Small intestine (tissue), 7 donors: Measurements from ENCODE around the gene GLRA2. TPM values are rescaled to one million over a fixed set of nuclear protein-coding genes. Genes with fewer than 3 reads are reported as not detected.

Source experiments
- DNase-seq, 2 donors: peaks; one replicate each; pipeline versions ENCODE4 v3.0.0 to v3.0.0-alpha.2; 2013
- FAIRE-seq: peaks from 2 replicates; lab custom pipeline; 2012; peaks lifted over from hg19 to GRCh38; lab: Jason Lieb, UNC
- H3K27ac ChIP-seq, 3 donors: one replicate each; pipeline ENCODE4 v1.5.1; 2013; ENCODE audit warnings: low read length in 2 of 3, mild to moderate bottlenecking in 2 of 3, control low read depth in 1 of 3, inconsistent platforms in 1 of 3, low read depth in 1 of 3, moderate library complexity in 1 of 3
- H3K27me3 ChIP-seq, 3 donors: one replicate each; pipeline ENCODE4 v1.6.1; 2013; ENCODE audit warnings: low read length in 3 of 3, inconsistent platforms in 1 of 3; ENCODE audit not compliant: control insufficient read depth in 3 of 3, insufficient read depth in 3 of 3
- H3K36me3 ChIP-seq, 3 donors: one replicate each; pipeline ENCODE4 v1.6.1; 2013; ENCODE audit warnings: low read length in 3 of 3, inconsistent platforms in 1 of 3, low read depth in 1 of 3, mild to moderate bottlenecking in 1 of 3, moderate library complexity in 1 of 3; ENCODE audit not compliant: control insufficient read depth in 3 of 3, insufficient read depth in 2 of 3
- H3K4me1 ChIP-seq, 3 donors: one replicate each; pipeline ENCODE4 v1.6.1; 2013; ENCODE audit warnings: low read length in 2 of 3, inconsistent platforms in 1 of 3, low read depth in 1 of 3, mild to moderate bottlenecking in 1 of 3, moderate library complexity in 1 of 3; ENCODE audit not compliant: control insufficient read depth in 3 of 3, insufficient read depth in 2 of 3
- H3K4me3 ChIP-seq, 3 donors: one replicate each; pipeline ENCODE4 v1.5.1; 2013; ENCODE audit warnings: low read length in 3 of 3, control low read depth in 1 of 3, inconsistent platforms in 1 of 3, low read depth in 1 of 3, mild to moderate bottlenecking in 1 of 3, moderate library complexity in 1 of 3
- H3K9me3 ChIP-seq, 2 donors: one replicate each; pipeline ENCODE4 v1.6.1; 2013; ENCODE audit warnings: low read depth in 1 of 2, low read length in 1 of 2; ENCODE audit not compliant: control insufficient read depth in 2 of 2, insufficient read depth in 1 of 2
- WGBS, 3 donors: extraction: QIAGEN DNeasy Blood & Tissue Kit; methylation state at CpG; one replicate each; pipeline ENCODE4 v1.1.7; 2013; 5-methylcytosine and 5-hydroxymethylcytosine counted together
- polyA plus RNA-seq, 4 donors: library from polyadenylated mRNA; stranded (reverse) in 3 of 4; unstranded in 1 of 4; fragments of 200-250 nt in 3 of 4; fragments of 120-200 nt in 1 of 4; gene quantifications; one replicate each; pipeline versions ENCODE4 v1.2.1 to v1.2.3, GENCODE V29; 2013
- donor health status: healthy with polysubstance abuse.
- donor health status: control.
- donor health status: control.
- donor health status: Bipolar disorder and iron deficiency.
- donor health status: healthy.

GLRA2 gene
- polyA plus RNA-seq, 4 donors = 0.15 to 0.33 TPM; not detected in 2

- H3K4me1 ChIP-seq = no peaks in the 10 kb centered on the region
- FAIRE-seq = no peak
- H3K9me3 ChIP-seq = peaks cover 0 to 2% of the 10 kb centered on the region in 2 donors
- no peak overlapping the region for H3K4me3 ChIP-seq
- no peak overlapping the region for H3K27ac ChIP-seq
- no peaks in the 10 kb centered on the region for H3K36me3 ChIP-seq
- no peak for DNase-seq
- 63 to 93% (median 89%) methylated on average over 4 of the region's 4 CpGs for WGBS, 3 donors
- H3K27me3 ChIP-seq = no peaks in the 10 kb centered on the region
Observed at GRCh38 chrX:14753441-14753840, 224.1 kb downstream of the GLRA2 start.

- H3K36me3 ChIP-seq = no peaks in the 10 kb centered on the region
- peaks cover 0 to 3% of the 10 kb centered on the region in 2 donors for H3K9me3 ChIP-seq
- H3K27me3 ChIP-seq = no peaks in the 10 kb centered on the region
- no peak overlapping the region for H3K4me3 ChIP-seq
- 73 to 91% (median 90%) methylated on average over 6 of the region's 6 CpGs for WGBS, 3 donors
- no peak for DNase-seq
- no peak for FAIRE-seq
- H3K27ac ChIP-seq = no peak overlapping the region
- H3K4me1 ChIP-seq = no peaks in the 10 kb centered on the region
Observed at GRCh38 chrX:14758029-14758491, 228.7 kb downstream of the GLRA2 start.

GRCh38 chrX:14775416-14775815 lies 246.1 kb downstream of the GLRA2 start:
- Histone ChIP-seq H3K4me1 (no peaks in the 10 kb centered on the region), H3K27ac (no peak overlapping the region), H3K27me3 (no peaks in the 10 kb centered on the region), H3K4me3 (no peak overlapping the region), H3K36me3 (no peaks in the 10 kb centered on the region), H3K9me3 (no peaks in the 10 kb centered on the region)
- DNase-seq (no peak), FAIRE-seq (no peak)
- WGBS, 3 donors = 71 to 85% (median 75%) methylated on average over 3 of the region's 3 CpGs

- FAIRE-seq = no peak
- H3K36me3 ChIP-seq = no peaks in the 10 kb centered on the region
- no peaks in the 10 kb centered on the region for H3K9me3 ChIP-seq
- H3K4me3 ChIP-seq = no peak overlapping the region
- H3K4me1 ChIP-seq = no peaks in the 10 kb centered on the region
- WGBS, 3 donors = 63 to 80% (median 74%) methylated on average over 2 of the region's 2 CpGs
- DNase-seq = no peak
- no peaks in the 10 kb centered on the region for H3K27me3 ChIP-seq
- H3K27ac ChIP-seq = no peak overlapping the region
Observed at GRCh38 chrX:14776901-14777300, 247.6 kb downstream of the GLRA2 start.

GRCh38 chrX:14777525-14777924 lies 248.2 kb downstream of the GLRA2 start:
- 54 to 78% (median 69%) methylated on average over 2 of the region's 2 CpGs for WGBS, 3 donors
- H3K27me3 ChIP-seq = no peaks in the 10 kb centered on the region
- no peaks in the 10 kb centered on the region for H3K36me3 ChIP-seq

GRCh38 chrX:14779580-14779979 lies 250.2 kb downstream of the GLRA2 start:
- FAIRE-seq = no peak
- Histone ChIP-seq H3K36me3 (no peaks in the 10 kb centered on the region), H3K27me3 (no peaks in the 10 kb centered on the region), H3K9me3 (no peaks in the 10 kb centered on the region), H3K27ac (no peak overlapping the region), H3K4me1 (no peaks in the 10 kb centered on the region), H3K4me3 (no peak overlapping the region)
- WGBS, 3 donors = 96 to 100% (median 96%) methylated on average over 1 of the region's 1 CpG
- no peak for DNase-seq

More at GRCh38 chrX:14777525-14777924, 248.2 kb downstream of the GLRA2 start:
- H3K4me1 ChIP-seq = no peaks in the 10 kb centered on the region
- DNase-seq = no peak
- no peaks in the 10 kb centered on the region for H3K9me3 ChIP-seq
- no peak overlapping the region for H3K27ac ChIP-seq
- FAIRE-seq = no peak
- H3K4me3 ChIP-seq = no peak overlapping the region
